OCI-LY1 (cell line): Measurements from ENCODE around the gene FHOD3.

Experiments used
- EZH2 ChIP-seq: fragments of 200-600 bp; sonication (generic), shearing (Covaris generic); IDR thresholded peaks from 2 replicates; pipeline ENCODE4 v1.8.0; 2017; ENCODE audit warnings: borderline replicate concordance, mixed run types, mild to moderate bottlenecking, antibody characterized with exemption, low read length, moderate library complexity, mixed read lengths
- TF ChIP-seq, protein P1 (sequence below): fragments of 200-600 bp; sonication (generic), shearing (Covaris generic); IDR thresholded peaks from 2 replicates; pipeline ENCODE4 v1.5.1; 2017; ENCODE audit warnings: mild to moderate bottlenecking, antibody characterized with exemption, low read length, moderate library complexity, mixed read lengths

DNA sequence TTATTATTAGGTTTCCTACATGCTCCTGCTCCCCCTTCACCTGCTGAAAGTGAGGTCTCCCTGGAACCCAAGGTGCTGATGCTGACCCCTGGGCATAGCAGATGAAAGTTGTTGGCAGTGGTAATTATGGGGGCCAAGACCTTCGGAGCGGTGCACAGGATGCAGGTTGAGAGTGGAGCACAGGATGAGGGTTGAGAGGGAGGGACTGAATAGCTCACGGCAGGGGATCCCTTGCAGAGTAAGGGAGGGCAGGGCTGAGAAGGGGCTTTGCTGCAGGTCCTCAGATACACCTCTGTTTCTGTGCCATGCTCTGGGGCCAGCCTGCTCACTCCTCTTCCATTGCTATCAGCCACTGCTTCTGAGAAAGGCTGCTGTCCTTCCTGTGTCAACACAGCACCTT, 163.3 kb downstream of the FHOD3 start:
- no peak for TF ChIP-seq EZH2
- TF ChIP-seq, protein P1, sequence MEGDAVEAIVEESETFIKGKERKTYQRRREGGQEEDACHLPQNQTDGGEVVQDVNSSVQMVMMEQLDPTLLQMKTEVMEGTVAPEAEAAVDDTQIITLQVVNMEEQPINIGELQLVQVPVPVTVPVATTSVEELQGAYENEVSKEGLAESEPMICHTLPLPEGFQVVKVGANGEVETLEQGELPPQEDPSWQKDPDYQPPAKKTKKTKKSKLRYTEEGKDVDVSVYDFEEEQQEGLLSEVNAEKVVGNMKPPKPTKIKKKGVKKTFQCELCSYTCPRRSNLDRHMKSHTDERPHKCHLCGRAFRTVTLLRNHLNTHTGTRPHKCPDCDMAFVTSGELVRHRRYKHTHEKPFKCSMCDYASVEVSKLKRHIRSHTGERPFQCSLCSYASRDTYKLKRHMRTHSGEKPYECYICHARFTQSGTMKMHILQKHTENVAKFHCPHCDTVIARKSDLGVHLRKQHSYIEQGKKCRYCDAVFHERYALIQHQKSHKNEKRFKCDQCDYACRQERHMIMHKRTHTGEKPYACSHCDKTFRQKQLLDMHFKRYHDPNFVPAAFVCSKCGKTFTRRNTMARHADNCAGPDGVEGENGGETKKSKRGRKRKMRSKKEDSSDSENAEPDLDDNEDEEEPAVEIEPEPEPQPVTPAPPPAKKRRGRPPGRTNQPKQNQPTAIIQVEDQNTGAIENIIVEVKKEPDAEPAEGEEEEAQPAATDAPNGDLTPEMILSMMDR = no peak
